Dermis microvascular lymphatic vessel endothelial cell (primary cell): Measurements from ENCODE around the gene LRRC27. TPM values are rescaled to one million over a fixed set of nuclear protein-coding genes. Genes with fewer than 3 reads are reported as not detected.

Experiments
- DNase-seq, 2 donors: peaks; one replicate each; pipeline versions ENCODE4 v3.0.0 to v3.0.0-alpha.2; 2010; ENCODE audit warnings: low read depth in 2 of 2
- total RNA-seq: library from RNA; depleted of rRNA; stranded (reverse); fragments of >200 nt; gene quantifications from 2 replicates; pipeline ENCODE4 v1.2.1, GENCODE V29; 2014

Gene LRRC27
- total RNA-seq, 1 donor from 2014 or later = 5.0 TPM

DNA sequence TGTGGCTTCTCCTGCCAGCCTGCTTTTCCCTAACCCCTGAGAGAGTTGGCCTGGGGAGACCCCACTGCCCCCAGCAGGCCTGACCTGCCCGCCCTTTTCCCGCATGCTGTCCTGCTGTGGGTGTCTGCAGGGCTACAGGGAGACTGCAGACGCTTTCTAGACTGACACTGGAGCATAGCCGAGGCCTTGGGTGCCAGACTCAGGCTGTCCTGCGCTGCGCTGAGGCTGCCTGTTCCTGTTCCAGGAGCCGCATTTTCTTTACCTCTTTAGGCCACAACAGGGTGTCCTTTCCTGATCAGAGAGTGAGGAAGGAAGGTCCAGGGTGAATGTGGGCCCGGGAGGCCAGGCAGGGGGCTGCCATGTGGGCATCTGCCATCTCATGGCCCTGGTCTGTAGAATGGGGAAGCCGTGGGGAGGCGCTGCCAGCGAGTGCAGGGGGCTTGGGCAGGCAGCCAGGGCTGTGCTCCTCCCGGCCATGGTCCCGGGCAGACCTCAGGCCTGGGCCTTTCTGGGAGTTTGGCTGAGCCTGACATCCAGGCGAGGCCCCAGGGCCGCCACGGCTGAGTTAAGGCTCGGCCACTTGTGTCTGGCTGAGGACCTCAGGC, 68.7 kb downstream of the LRRC27 start:
- DNase-seq = no peak

DNA sequence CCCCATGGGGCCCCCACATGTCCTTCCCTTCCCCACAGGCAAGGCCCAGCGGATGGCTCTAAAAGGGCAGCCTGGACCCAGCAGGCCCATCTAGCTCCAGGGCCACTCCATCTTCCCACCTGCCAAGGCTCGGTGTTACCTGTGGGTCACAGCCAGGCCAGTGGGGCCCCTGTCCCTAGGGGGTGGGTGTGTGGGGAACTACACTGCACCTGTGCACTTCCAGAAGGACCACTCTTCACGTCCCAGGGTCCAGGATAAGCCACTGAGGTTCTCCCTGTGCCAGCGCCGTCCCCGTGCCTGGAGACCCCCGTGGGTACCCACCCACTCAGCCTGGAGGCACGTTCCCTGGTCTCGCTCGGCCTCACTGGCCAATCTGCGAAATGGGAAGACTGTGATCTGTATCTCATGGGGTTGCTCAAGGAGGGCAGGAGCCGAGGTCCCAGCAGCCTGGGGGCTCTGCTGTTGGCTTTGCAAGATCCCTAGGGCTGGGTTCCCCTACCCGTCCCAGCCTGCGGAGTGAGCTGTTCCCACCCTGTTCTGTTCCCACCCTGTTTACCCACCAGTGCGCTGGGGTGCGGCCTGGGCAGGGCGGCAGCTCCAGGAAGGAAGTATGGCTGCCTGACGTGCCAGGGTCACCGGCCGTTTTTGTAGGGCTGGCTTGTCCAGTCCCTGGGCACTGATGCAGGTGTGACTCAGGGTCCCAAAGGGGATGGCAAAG, 69.6 kb downstream of the LRRC27 start:
- DNase-seq = peak in 1 of 2 donors; percentile 39

- DNase-seq = no peak
Measured at GRCh38 chr10:132402781-132403241, 70.8 kb downstream of the LRRC27 start.

DNA sequence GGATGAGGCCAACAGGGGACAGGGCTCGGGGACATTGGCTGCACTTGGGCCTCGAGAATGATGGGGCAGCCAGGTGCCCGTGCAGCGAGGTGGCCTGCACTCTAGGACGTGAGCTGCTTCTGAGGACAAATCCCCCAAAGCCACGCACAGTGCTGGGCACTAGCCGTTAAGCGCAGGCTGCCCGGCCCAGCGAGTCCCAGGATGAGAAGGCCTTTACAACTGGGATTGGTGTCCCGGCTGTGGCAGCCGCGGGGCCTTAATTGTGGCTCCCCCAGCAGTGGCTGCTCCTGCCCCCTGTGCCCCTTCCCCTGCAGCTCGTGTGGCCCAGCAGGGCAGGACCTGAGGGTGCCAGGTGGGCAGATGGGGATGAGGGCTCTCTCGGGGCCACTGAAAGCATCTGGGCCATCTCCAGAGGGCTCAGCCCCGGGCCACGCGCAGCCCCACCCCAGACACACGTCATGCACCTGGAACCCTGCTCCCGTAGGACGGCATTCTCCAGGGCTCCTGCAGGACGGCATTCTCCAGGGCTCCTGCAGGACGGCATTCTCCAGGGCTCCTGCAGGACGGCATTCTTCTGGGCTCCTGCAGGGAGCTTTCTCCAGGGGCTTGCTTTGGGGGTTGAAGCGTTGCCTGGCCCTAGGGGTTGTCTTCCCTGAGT, 71.6 kb downstream of the LRRC27 start:
- DNase-seq = no peak

GRCh38 chr10:132404169-132404880, 72.3 kb downstream of the LRRC27 start:
- no peak for DNase-seq

GRCh38 chr10:132404911-132405462, 73.0 kb downstream of the LRRC27 start:
- no peak for DNase-seq

GRCh38 chr10:132405463-132405991, 73.5 kb downstream of the LRRC27 start:
- DNase-seq = no peak

DNA sequence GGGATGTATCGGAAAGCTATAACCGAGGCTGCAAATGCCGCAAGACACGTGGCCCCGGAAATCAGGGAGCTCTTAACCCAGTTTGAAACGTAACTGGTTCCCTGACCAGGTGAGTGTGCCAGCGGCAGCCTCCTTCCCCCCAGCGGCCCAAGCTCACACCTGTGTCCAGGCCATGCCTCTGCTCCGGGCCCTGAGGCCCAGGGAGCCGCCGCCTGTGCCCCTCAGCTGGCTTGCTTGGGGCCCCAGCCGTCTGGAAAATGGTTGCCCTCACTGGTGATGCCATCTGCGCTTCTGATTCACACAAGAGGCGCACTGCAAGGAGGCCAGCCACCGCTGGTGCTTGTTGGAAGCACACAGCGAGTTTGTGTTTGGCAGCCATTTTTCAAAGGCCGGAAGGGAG, 74.2 kb downstream of the LRRC27 start:
- DNase-seq = no peak

- no peak for DNase-seq
Measured at GRCh38 chr10:132406750-132407149, 74.8 kb downstream of the LRRC27 start.

DNA sequence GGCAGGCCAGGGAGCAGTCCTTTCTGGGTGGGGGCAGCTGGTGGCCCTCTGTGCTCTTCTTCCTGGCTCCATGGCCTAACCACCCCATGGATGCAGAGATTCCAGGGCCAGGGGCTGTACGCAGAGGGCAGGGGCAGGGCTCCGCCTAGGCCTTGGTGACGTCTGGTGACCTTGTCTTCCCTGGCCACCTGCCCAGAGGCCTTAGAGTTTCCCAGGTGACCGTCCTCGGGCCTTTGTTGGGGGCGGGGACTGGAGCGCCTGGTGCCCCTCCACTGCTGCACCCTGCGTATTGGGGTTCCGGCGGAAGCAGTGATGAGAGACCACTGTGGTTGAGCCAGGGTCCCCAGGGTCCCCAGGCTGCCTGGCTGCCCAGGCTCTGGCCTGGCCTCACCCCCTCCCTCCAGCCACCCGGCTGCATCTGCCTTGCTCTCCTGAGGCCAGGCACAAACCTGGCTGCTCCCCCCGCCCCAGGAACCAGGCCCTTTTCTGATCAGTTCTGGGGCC, 75.3 kb downstream of the LRRC27 start:
- DNase-seq = no peak

DNA sequence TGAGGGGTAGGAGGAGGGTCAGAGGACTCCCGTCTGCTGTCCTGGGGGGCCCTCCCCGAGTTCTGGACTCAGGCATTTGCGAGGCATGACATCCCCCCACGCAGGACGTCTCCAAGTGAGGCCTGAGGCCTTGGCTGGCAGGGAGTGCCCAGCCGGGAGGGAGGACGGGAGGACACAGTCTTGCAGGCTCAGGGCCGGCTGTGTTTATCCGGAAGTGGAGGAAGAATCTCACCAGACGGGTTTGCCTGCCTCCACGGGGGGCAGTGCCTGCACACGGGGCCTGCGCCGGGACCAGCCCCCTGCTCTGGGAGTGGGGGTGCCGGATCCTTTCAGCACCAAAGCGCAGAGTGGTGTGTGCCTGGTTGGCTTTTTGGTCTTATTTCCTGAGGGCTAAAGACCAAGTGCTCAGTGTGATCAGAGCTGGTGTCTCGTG, 75.9 kb downstream of the LRRC27 start:
- peak in 1 of 2 donors; percentile 52 for DNase-seq

- DNase-seq = no peak
Measured at GRCh38 chr10:132408367-132408781, 76.4 kb downstream of the LRRC27 start.

GRCh38 chr10:132408823-132409666, 77.1 kb downstream of the LRRC27 start:
- DNase-seq = no peak

DNA sequence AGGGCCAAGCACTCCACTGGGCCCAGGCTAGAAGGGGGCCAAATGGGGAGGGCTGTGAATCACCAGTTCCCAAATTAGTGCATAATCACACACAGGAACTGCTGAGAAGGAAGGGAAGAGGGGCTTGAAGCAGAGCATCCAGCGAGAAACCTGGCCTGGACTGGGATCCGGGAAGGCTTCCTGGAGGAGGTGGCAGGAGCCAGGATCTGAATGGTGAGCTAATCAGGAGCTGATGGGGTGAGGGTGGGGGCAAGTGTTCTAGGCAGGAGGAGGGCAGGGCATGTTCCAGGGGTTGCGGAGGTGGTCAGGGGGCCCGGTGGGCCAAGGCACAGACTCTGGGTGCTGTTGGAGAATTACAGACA, 77.7 kb downstream of the LRRC27 start:
- DNase-seq = no peak

DNA sequence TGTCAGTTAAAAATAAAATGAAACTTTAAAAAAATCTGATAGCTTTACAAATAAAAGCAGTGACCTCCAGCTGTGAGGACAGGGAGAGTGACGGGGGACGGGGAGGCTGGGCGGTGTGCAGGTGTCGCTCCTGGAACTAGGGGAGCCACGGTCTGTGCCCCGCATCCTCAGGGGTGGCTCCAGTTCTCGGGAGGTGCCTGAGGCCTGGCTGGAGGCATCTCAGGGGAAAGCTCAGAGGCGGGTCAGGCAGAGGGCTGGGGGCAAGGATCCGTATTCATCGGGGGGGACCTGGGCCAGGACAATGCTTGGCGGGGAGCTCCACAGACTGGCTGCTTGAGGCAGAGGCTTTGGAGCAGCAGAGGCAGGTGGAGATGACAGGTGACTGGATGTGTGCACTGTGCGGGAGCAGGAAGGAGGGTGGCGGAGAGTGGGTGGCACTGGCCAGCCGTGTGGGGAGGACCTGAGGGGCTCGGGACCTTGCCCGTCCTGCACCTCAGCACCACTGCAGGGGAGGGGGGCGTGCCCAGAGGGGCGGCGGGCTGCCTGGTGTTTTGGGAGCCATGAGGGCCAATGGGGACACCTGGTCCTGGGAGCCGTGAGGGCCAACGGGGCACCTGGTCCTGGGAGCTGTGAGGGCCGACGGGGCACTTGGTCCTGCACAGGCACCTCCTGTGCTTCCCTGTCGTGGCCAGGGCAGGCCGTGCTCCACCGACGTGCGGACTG, 78.2 kb downstream of the LRRC27 start:
- no peak for DNase-seq

DNA sequence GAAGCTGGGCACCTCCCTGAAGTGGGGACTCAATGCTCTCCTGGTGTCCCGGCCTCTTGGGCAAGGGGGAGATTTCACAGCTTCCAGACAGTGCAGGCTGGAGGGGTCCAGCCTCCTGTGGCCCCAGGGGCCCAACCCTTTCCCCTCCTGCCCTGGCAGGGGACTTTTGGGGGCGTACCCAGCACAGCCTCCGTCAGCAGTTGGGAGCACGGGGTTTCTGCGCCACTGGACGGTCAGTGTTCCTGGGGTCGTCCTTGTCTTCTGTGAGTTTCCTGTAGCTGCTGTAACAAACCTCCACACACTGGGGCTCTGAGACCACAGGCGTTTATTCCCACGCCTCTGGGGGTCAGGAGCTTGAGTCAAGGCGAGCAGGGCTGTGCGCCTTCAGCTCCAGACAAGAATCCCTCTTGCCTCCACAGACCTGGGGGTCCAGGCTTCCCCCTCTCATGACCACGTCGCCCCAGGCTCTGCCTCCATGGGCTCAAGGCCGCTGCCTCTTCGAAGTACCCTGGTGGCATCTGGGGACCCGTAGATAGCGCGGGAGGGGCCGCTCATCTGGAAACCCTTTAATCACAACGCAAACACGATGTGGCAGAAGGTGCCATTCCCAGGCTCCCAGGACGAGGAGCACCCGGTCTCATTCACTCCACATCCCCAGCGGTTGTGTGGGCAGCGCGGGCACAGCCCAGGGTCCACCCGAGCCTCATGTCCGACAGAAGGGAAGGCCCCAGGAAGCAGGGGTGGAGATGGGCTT, 79.0 kb downstream of the LRRC27 start:
- no peak for DNase-seq

DNA sequence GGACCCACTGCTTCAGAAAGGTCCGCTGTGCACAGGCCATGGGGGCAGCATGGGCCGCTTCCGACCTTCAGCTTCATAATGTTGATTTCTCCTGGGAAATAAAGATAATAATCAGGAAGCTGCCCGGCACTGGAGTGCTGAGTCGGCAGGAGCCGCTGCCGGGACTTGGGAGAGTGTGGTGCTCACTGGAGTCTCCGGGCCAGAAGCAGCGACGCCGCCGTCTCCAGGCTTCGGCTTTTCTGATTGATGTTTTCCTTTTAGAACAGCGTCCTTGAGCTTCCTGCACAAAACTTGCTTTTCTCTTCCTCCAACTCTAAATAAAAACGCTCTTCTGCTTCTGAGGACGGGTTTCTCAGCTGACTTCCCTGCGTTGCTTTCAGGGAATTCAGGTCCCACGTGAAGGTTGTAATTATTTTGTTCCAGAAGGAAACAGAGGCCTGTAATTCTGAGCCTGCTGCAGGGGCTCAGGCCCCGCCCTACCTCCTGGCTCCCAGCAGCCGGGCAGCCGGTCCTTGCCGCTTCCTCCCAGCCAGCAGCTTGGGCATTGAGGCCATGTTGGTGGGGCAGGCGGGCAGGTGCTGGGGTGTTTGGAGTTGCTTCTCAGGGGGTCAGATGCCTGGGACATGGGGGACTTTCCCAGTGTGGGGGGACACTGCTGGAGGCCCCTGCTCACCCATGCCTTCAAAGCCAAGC, 79.7 kb downstream of the LRRC27 start:
- DNase-seq = peak in 1 of 2 donors; percentile 54
